Neural cell (in vitro differentiated cells): ENCODE results near the gene MMAB. TPM values are rescaled to one million over a fixed set of nuclear protein-coding genes. Genes with fewer than 3 reads are reported as not detected.

Experiments used
- H2AFZ ChIP-seq: fragments of 200-600, 300-800 bp; sonication (generic), shearing (Covaris generic); 2 replicates; pipeline ENCODE4 v1.6.0; 2014; ENCODE audit warnings: low read depth, mild to moderate bottlenecking, antibody characterized with exemption, low read length, moderate library complexity
- H3F3A ChIP-seq: fragments of 200-600 bp; shearing (Covaris generic); 2 replicates; pipeline ENCODE4 v1.6.1; 2016; ENCODE audit warnings: mild to moderate bottlenecking, moderate library complexity, mixed read lengths, antibody characterized with exemption, low read length; ENCODE audit not compliant: insufficient read depth, poor library complexity, severe bottlenecking
- H3K27ac ChIP-seq: fragments of 200-600, 300-800 bp; sonication (generic), shearing (Covaris generic); 2 replicates; pipeline ENCODE4 v1.5.1; 2014; ENCODE audit warnings: mild to moderate bottlenecking, low read length, moderate library complexity
- H3K27me3 ChIP-seq: fragments of 300-800, 200-600 bp; sonication (generic), shearing (Covaris generic); 2 replicates; pipeline ENCODE4 v1.6.0; 2014; ENCODE audit warnings: mild to moderate bottlenecking, low read depth, low read length, moderate library complexity; ENCODE audit not compliant: insufficient read depth
- H3K36me3 ChIP-seq: fragments of 300-800, 200-600 bp; sonication (generic), shearing (Covaris generic); 2 replicates; pipeline ENCODE4 v1.5.1; 2014; ENCODE audit warnings: mild to moderate bottlenecking, antibody characterized with exemption, low read length, moderate library complexity; ENCODE audit not compliant: insufficient read depth
- H3K4me2 ChIP-seq: fragments of 300-800, 200-600 bp; sonication (generic), shearing (Covaris generic); 2 replicates; pipeline ENCODE4 v1.6.0; 2014; ENCODE audit warnings: mild to moderate bottlenecking, low read length
- H3K4me3 ChIP-seq: fragments of 300-800, 200-600 bp; sonication (generic), shearing (Covaris generic); 2 replicates; pipeline ENCODE4 v1.5.1; 2014; ENCODE audit warnings: mild to moderate bottlenecking, low read length, moderate library complexity
- H3K79me2 ChIP-seq: fragments of 200-600 bp; shearing (Covaris generic); replicated peaks from 2 replicates; pipeline ENCODE4 v1.6.0; 2014; ENCODE audit warnings: mild to moderate bottlenecking, low read length, moderate library complexity; ENCODE audit not compliant: insufficient read depth
- H3K9ac ChIP-seq: fragments of 300-800, 200-600 bp; sonication (generic), shearing (Covaris generic); 2 replicates; pipeline ENCODE4 v1.6.1; 2016; ENCODE audit warnings: mild to moderate bottlenecking, low read length, mixed read lengths
- H3K9me2 ChIP-seq: fragments of 200-600 bp; shearing (Covaris generic); 2 replicates; pipeline ENCODE4 v1.6.1; 2016; ENCODE audit warnings: mild to moderate bottlenecking, low read length, mixed read lengths; ENCODE audit not compliant: insufficient read depth
- H3K9me3 ChIP-seq: fragments of 200-600, 300-800 bp; sonication (generic), shearing (Covaris generic); 2 replicates; pipeline ENCODE4 v1.6.1; 2016; ENCODE audit warnings: mild to moderate bottlenecking, mixed run types, low read length, moderate library complexity, mixed read lengths
- H4K20me1 ChIP-seq: fragments of 200-600 bp; shearing (Covaris generic); 2 replicates; pipeline ENCODE4 v1.6.1; 2016; ENCODE audit warnings: mild to moderate bottlenecking, mixed run types; ENCODE audit not compliant: insufficient read depth
- EP300 ChIP-seq: fragments of 450-650 bp; conservative IDR thresholded peaks from 2 replicates; pipeline ENCODE4 v1.6.1; 2014; ENCODE audit warnings: antibody characterized with exemption, mild to moderate bottlenecking, moderate library complexity; ENCODE audit not compliant: poor library complexity, severe bottlenecking
- EZH2 ChIP-seq: fragments of 200-600, 300-800 bp; shearing (Covaris generic), sonication (generic); IDR thresholded peaks from 2 replicates; pipeline ENCODE4 v1.6.1; 2014; ENCODE audit warnings: antibody characterized with exemption, low read length, borderline replicate concordance, mild to moderate bottlenecking; ENCODE audit not compliant: insufficient read depth, poor library complexity, severe bottlenecking
- MXI1 ChIP-seq: fragments of 450-650 bp; conservative IDR thresholded peaks from 2 replicates; pipeline ENCODE4 v1.6.1; 2014; ENCODE audit warnings: antibody characterized with exemption, mild to moderate bottlenecking; ENCODE audit not compliant: poor library complexity, severe bottlenecking
- POLR2AphosphoS5 ChIP-seq: IDR thresholded peaks from 2 replicates; pipeline ENCODE4 v1.6.1; 2012
- RAD21 ChIP-seq: fragments of 450-650 bp; conservative IDR thresholded peaks from 2 replicates; pipeline ENCODE4 v1.6.1; 2014; ENCODE audit warnings: antibody characterized with exemption, mild to moderate bottlenecking, moderate library complexity
- REST ChIP-seq: IDR thresholded peaks from 2 replicates; pipeline ENCODE4 v1.6.1; 2012; ENCODE audit warnings: borderline replicate concordance
- SMC3 ChIP-seq: fragments of 450-650 bp; conservative IDR thresholded peaks from 2 replicates; pipeline ENCODE4 v1.6.1; 2014; ENCODE audit warnings: antibody characterized with exemption, mild to moderate bottlenecking, moderate library complexity; ENCODE audit not compliant: poor library complexity
- TAF1 ChIP-seq: IDR thresholded peaks from 2 replicates; pipeline ENCODE4 v1.6.1; 2012; ENCODE audit warnings: low read depth
- polyA plus RNA-seq: library from polyadenylated mRNA; depleted of rRNA; stranded (reverse); fragments of >200 nt; gene quantifications from 2 replicates; pipeline ENCODE4 v1.2.3, GENCODE V29; 2014
- TF ChIP-seq, protein P1 (sequence below): fragments of 450-650 bp; IDR thresholded peaks from 2 replicates; pipeline ENCODE4 v1.5.1; 2014; ENCODE audit warnings: antibody characterized with exemption, mild to moderate bottlenecking, moderate library complexity; ENCODE audit not compliant: poor library complexity, severe bottlenecking

MMAB gene
- polyA plus RNA-seq, 1 donor from 2014 or later, result 52.6 TPM

DNA sequence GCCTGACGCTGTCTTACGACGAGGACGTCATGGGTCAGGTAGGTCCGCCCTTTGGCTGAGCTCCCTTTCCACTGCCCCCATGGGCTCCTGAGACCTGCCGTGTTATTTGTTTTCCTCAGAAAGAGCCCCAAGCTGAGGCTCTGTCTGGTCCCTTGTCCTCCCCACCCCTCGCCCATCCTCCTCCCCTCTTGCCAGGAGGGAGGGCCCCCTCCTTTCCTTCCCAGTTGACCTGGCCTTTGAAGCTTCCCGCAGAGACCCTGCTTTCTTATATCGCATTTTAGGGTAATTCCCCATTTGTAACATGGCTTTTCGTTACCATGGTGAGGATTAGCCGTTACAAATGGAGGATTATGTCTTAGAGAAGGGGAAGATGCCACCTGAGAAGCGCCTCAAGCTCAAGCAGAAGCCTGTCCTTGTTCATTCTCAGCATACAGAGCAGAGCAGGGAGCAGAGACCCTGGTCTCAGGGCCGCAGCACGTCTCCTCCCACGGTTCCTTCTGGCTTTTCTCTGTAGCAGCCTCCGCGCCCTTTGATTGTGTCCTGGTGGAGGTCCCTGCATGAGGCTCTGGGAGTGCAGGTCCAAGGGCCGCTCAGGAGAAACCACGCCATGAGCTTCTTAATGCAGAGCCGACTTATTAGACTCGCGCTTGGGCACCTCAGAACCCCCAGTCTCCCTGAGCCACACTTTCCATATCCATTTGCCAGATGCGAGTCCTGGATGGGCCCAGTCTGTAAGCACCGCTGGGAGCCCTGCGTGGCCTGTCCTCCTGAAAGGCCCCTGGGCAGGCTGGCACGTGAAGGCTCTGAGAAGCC lies 48.6 kb downstream of the MMAB start:
- no peaks in the 10 kb centered on the region for H3K9me2 ChIP-seq
- no peak for TF ChIP-seq RAD21
- no peak for TF ChIP-seq SMC3
- TF ChIP-seq MXI1, result no peak
- TF ChIP-seq, protein P1, sequence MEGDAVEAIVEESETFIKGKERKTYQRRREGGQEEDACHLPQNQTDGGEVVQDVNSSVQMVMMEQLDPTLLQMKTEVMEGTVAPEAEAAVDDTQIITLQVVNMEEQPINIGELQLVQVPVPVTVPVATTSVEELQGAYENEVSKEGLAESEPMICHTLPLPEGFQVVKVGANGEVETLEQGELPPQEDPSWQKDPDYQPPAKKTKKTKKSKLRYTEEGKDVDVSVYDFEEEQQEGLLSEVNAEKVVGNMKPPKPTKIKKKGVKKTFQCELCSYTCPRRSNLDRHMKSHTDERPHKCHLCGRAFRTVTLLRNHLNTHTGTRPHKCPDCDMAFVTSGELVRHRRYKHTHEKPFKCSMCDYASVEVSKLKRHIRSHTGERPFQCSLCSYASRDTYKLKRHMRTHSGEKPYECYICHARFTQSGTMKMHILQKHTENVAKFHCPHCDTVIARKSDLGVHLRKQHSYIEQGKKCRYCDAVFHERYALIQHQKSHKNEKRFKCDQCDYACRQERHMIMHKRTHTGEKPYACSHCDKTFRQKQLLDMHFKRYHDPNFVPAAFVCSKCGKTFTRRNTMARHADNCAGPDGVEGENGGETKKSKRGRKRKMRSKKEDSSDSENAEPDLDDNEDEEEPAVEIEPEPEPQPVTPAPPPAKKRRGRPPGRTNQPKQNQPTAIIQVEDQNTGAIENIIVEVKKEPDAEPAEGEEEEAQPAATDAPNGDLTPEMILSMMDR, result no peak
- TF ChIP-seq EP300, result no peak
- TF ChIP-seq EZH2, result no peak
- no peaks in the 10 kb centered on the region for H3K27me3 ChIP-seq
- no peaks in the 10 kb centered on the region for H3K79me2 ChIP-seq
- H3F3A ChIP-seq, result no peaks in the 10 kb centered on the region
- no peak overlapping the region for H2AFZ ChIP-seq
- no peaks in the 10 kb centered on the region for H4K20me1 ChIP-seq
- no peaks in the 10 kb centered on the region for H3K36me3 ChIP-seq
- no peak overlapping the region for H3K4me3 ChIP-seq
- no peaks in the 10 kb centered on the region for H3K9me3 ChIP-seq
- no peak overlapping the region for H3K9ac ChIP-seq
- H3K27ac ChIP-seq, result no peak overlapping the region
- H3K4me2 ChIP-seq, result no peak overlapping the region

GRCh38 chr12:109523504-109523903 lies 49.8 kb downstream of the MMAB start:
- Histone ChIP-seq H3K36me3 (no peaks in the 10 kb centered on the region), H2AFZ (no peak overlapping the region), H3K27me3 (no peaks in the 10 kb centered on the region), H3F3A (no peaks in the 10 kb centered on the region), H3K9ac (no peak overlapping the region), H3K27ac (no peak overlapping the region), H3K4me3 (no peak overlapping the region), H3K79me2 (no peaks in the 10 kb centered on the region), H4K20me1 (no peaks in the 10 kb centered on the region), H3K9me3 (no peaks in the 10 kb centered on the region), H3K4me2 (no peak overlapping the region), H3K9me2 (no peaks in the 10 kb centered on the region)
- no peak for TF ChIP-seq POLR2AphosphoS5
- TF ChIP-seq EZH2, result no peak

- H3K4me2 ChIP-seq, result no peak overlapping the region
- TF ChIP-seq, protein P1, result no peak
- TF ChIP-seq EP300 (no peak), SMC3 (no peak), RAD21 (no peak), EZH2 (no peak), REST (no peak), TAF1 (no peak), MXI1 (no peak), POLR2AphosphoS5 (no peak)
- no peaks in the 10 kb centered on the region for H3K79me2 ChIP-seq
- no peaks in the 10 kb centered on the region for H3K36me3 ChIP-seq
- H2AFZ ChIP-seq, result no peak overlapping the region
- no peak overlapping the region for H3K27ac ChIP-seq
- no peak overlapping the region for H3K4me3 ChIP-seq
- no peaks in the 10 kb centered on the region for H3K9me3 ChIP-seq
- no peaks in the 10 kb centered on the region for H3K27me3 ChIP-seq
- no peaks in the 10 kb centered on the region for H4K20me1 ChIP-seq
- no peaks in the 10 kb centered on the region for H3K9me2 ChIP-seq
- H3K9ac ChIP-seq, result no peak overlapping the region
- H3F3A ChIP-seq, result no peaks in the 10 kb centered on the region
Measured at GRCh38 chr12:109523071-109523470, 50.2 kb downstream of the MMAB start.
